ENCODE results near the gene AGFG1. TPM values are rescaled to one million over a fixed set of nuclear protein-coding genes. Genes with fewer than 3 reads are reported as not detected.

The AGFG1 gene
- total and polyA plus RNA-seq, 9 donors = 32.7 to 51.9 (median 46.7) TPM

DNA sequence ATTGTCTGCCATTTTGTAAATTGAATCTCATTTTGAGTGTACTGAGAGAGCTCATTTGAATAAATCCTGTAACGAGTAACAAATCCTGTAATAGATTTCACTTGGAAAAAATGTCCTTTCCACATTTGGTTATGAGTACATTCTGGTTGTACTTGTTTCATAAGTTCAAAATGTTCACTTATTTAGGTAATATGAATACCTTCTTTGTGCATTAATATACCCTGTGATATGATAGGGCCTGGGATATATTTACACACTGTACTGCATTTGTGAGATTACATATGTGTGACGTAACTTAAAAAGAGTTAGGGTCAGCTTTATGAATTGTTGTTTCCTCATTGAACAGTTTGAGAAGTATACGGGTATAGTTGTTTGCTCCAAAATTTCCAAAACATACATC, 16.1 kb downstream of the AGFG1 start:
- Histone ChIP-seq H3K9me3 (replicated peaks; ENCODE audit: control insufficient read depth, low read depth, low read length) (peaks cover 9% of the 10 kb centered on the region), H3K4me1 (ENCODE audit: control insufficient read depth, insufficient read depth, low read length) (no peaks in the 10 kb centered on the region), H3K36me3 (ENCODE audit: control insufficient read depth, insufficient read depth, low read length) (no peaks in the 10 kb centered on the region), H3K4me3 (ENCODE audit: low read length) (no peak overlapping the region), H3K27me3 (ENCODE audit: control insufficient read depth, insufficient read depth, low read length) (no peaks in the 10 kb centered on the region), H3K27ac (ENCODE audit: low read length) (no peak overlapping the region)
- DNase-seq = no peak
- no CpG with 5 or more reads among the region's 3 CpGs for WGBS (ENCODE audit: insufficient coverage)

DNA sequence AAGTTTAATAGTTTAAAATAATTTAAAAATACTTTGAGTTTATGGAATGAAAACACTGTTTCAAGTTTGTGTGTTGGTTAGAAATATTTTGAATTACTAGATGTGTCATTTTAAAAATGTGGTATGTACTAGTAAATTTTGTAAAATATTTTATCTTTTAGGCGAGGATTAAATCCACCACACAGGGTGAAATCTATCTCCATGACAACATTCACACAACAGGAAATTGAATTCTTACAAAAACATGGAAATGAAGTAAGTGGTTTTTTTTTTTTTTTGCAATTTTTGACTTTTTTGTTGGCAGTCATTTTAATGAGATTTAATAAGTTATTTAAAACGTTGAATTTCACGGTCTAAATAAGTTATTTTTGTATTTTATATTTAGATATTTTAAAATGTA, 19.4 kb downstream of the AGFG1 start:
- H3K27ac ChIP-seq (ENCODE audit: low read length) = no peak overlapping the region
- whole genome bisulfite sequencing (ENCODE audit: insufficient coverage) = no CpG with 5 or more reads among the region's 3 CpGs
- H3K9me3 ChIP-seq (replicated peaks; ENCODE audit: control insufficient read depth, low read depth, low read length) = no peaks in the 10 kb centered on the region
- no peak for DNase-seq
- H3K27me3 ChIP-seq (ENCODE audit: control insufficient read depth, insufficient read depth, low read length) = no peaks in the 10 kb centered on the region
- H3K36me3 ChIP-seq (ENCODE audit: control insufficient read depth, insufficient read depth, low read length) = no peaks in the 10 kb centered on the region
- no peak overlapping the region for H3K4me3 ChIP-seq (ENCODE audit: low read length)
- no peaks in the 10 kb centered on the region for H3K4me1 ChIP-seq (ENCODE audit: control insufficient read depth, insufficient read depth, low read length)

GRCh38 chr2:227493524-227493923, 21.6 kb downstream of the AGFG1 start:
- no peak overlapping the region for H3K27ac ChIP-seq (ENCODE audit: low read length)
- WGBS (ENCODE audit: insufficient coverage) = no CpG with 5 or more reads among the region's 2 CpGs
- H3K36me3 ChIP-seq (ENCODE audit: control insufficient read depth, insufficient read depth, low read length) = no peaks in the 10 kb centered on the region
- H3K4me3 ChIP-seq (ENCODE audit: low read length) = no peak overlapping the region
- no peak for DNase-seq
- H3K27me3 ChIP-seq (ENCODE audit: control insufficient read depth, insufficient read depth, low read length) = no peaks in the 10 kb centered on the region
- no peaks in the 10 kb centered on the region for H3K4me1 ChIP-seq (ENCODE audit: control insufficient read depth, insufficient read depth, low read length)
- H3K9me3 ChIP-seq (replicated peaks; ENCODE audit: control insufficient read depth, low read depth, low read length) = no peaks in the 10 kb centered on the region

GRCh38 chr2:227497158-227497557, 25.2 kb downstream of the AGFG1 start:
- H3K4me1 ChIP-seq (ENCODE audit: control insufficient read depth, insufficient read depth, low read length) = no peaks in the 10 kb centered on the region
- peaks cover 4% of the 10 kb centered on the region for H3K36me3 ChIP-seq (ENCODE audit: control insufficient read depth, insufficient read depth, low read length)
- H3K4me3 ChIP-seq (ENCODE audit: low read length) = no peak overlapping the region
- no peak overlapping the region for H3K27ac ChIP-seq (ENCODE audit: low read length)
- WGBS (ENCODE audit: insufficient coverage) = no CpG with 5 or more reads among the region's 2 CpGs
- no peak for DNase-seq
- H3K9me3 ChIP-seq (replicated peaks; ENCODE audit: control insufficient read depth, low read depth, low read length) = no peaks in the 10 kb centered on the region
- no peaks in the 10 kb centered on the region for H3K27me3 ChIP-seq (ENCODE audit: control insufficient read depth, insufficient read depth, low read length)

GRCh38 chr2:227499627-227500300, 27.8 kb downstream of the AGFG1 start:
- no peak for DNase-seq
- 94% methylated on average over 6 of the region's 6 CpGs for WGBS (ENCODE audit: insufficient coverage)
- Histone ChIP-seq H3K36me3 (ENCODE audit: control insufficient read depth, insufficient read depth, low read length) (peaks cover 4% of the 10 kb centered on the region), H3K4me3 (ENCODE audit: low read length) (no peak overlapping the region), H3K4me1 (ENCODE audit: control insufficient read depth, insufficient read depth, low read length) (no peaks in the 10 kb centered on the region), H3K27me3 (ENCODE audit: control insufficient read depth, insufficient read depth, low read length) (no peaks in the 10 kb centered on the region), H3K27ac (ENCODE audit: low read length) (no peak overlapping the region), H3K9me3 (replicated peaks; ENCODE audit: control insufficient read depth, low read depth, low read length) (no peaks in the 10 kb centered on the region)

DNA sequence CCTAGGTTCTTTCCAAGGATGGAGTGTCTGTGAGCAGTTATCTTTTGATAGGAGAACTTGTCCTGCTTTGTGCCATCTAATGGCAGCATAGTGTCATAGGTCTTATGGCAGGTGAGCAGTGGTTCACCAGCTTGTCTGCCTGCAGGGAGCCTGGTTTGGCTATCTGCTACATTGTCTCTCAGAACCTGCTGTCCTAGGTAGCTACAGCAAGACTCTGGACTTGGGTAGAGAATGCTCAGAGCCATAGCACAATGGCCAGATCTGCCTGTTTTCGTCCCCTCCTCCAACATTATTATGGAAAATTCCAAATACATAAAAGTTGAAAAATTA, 28.3 kb downstream of the AGFG1 start:
- H3K9me3 ChIP-seq (replicated peaks; ENCODE audit: control insufficient read depth, low read depth, low read length) = no peaks in the 10 kb centered on the region
- H3K4me1 ChIP-seq (ENCODE audit: control insufficient read depth, insufficient read depth, low read length) = no peaks in the 10 kb centered on the region
- peaks cover 4% of the 10 kb centered on the region for H3K36me3 ChIP-seq (ENCODE audit: control insufficient read depth, insufficient read depth, low read length)
- WGBS (ENCODE audit: insufficient coverage) = no CpG with 5 or more reads among the region's 1 CpG
- DNase-seq = no peak
- H3K27me3 ChIP-seq (ENCODE audit: control insufficient read depth, insufficient read depth, low read length) = no peaks in the 10 kb centered on the region
- no peak overlapping the region for H3K4me3 ChIP-seq (ENCODE audit: low read length)
- no peak overlapping the region for H3K27ac ChIP-seq (ENCODE audit: low read length)

DNA sequence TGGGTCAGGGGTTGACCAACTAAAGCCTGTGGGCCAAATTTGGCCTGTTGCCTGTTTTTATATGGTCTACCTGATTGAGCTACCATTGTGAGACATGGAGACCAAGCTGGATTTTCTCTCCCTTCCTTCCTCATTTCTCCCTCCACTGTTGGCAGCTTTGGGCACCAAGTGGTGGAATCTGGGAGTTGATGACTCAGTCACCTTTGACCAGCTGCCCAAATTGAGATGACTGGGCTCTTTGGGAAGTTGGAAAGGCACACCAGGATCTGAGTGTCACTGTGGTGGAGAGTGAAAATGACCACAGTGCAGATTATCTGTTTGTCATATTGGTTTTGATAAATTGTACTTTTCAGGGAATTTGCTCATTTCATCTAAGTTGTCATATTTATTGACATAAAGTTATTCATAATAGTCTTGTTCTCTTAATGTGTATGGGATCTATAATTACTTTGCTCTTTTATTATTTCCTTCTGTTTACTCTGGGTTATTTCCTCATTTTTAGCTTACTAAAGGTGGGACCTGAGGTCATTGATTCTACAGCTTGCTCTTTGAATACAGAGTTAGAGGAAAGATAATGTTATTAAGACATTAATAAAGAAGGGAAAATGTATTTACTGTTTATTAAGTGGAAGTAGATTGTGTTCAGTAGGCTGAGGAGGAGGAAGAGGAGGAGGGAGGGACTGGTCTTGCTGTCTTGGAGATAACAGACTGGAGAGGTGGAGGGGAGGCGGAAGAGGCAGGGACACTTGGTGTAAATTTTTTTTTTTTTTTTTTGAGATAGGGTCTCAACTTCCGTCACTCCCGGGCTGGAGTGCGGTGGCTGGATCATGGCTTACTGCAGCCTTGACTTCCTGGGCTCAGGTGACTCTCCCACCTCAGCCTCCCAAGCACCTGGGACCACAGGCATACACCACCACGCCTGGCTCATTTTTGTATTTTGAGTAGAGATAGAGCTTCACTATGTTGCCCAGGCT, 31.8 kb downstream of the AGFG1 start:
- peak; percentile 7 for DNase-seq
- Histone ChIP-seq H3K27ac (ENCODE audit: low read length) (no peak overlapping the region), H3K4me3 (ENCODE audit: low read length) (no peak overlapping the region), H3K27me3 (ENCODE audit: control insufficient read depth, insufficient read depth, low read length) (no peaks in the 10 kb centered on the region), H3K36me3 (ENCODE audit: control insufficient read depth, insufficient read depth, low read length) (peaks cover 4% of the 10 kb centered on the region), H3K9me3 (replicated peaks; ENCODE audit: control insufficient read depth, low read depth, low read length) (no peaks in the 10 kb centered on the region), H3K4me1 (ENCODE audit: control insufficient read depth, insufficient read depth, low read length) (no peaks in the 10 kb centered on the region)
- WGBS (ENCODE audit: insufficient coverage) = no CpG with 5 or more reads among the region's 5 CpGs

- no peak for DNase-seq
- Histone ChIP-seq H3K4me1 (ENCODE audit: control insufficient read depth, insufficient read depth, low read length) (no peaks in the 10 kb centered on the region), H3K27ac (ENCODE audit: low read length) (no peak overlapping the region), H3K9me3 (replicated peaks; ENCODE audit: control insufficient read depth, low read depth, low read length) (no peaks in the 10 kb centered on the region), H3K27me3 (ENCODE audit: control insufficient read depth, insufficient read depth, low read length) (no peaks in the 10 kb centered on the region), H3K4me3 (ENCODE audit: low read length) (no peak overlapping the region), H3K36me3 (ENCODE audit: control insufficient read depth, insufficient read depth, low read length) (peaks cover 1% of the 10 kb centered on the region)
- no CpG with 5 or more reads among the region's 3 CpGs for WGBS (ENCODE audit: insufficient coverage)
These were observed 32.7 kb downstream of the AGFG1 start for GRCh38 chr2:227504700-227505099.

- Histone ChIP-seq H3K9me3 (replicated peaks; ENCODE audit: control insufficient read depth, low read depth, low read length) (no peaks in the 10 kb centered on the region), H3K36me3 (ENCODE audit: control insufficient read depth, insufficient read depth, low read length) (no peaks in the 10 kb centered on the region), H3K27me3 (ENCODE audit: control insufficient read depth, insufficient read depth, low read length) (no peaks in the 10 kb centered on the region), H3K27ac (ENCODE audit: low read length) (no peak overlapping the region), H3K4me3 (ENCODE audit: low read length) (no peak overlapping the region), H3K4me1 (ENCODE audit: control insufficient read depth, insufficient read depth, low read length) (no peaks in the 10 kb centered on the region)
- no peak for DNase-seq
- WGBS (ENCODE audit: insufficient coverage) = 71% methylated on average over 1 of the region's 1 CpG
These were observed 34.5 kb downstream of the AGFG1 start for GRCh38 chr2:227506456-227506855.

GRCh38 chr2:227507963-227508362, 36.0 kb downstream of the AGFG1 start:
- H3K27me3 ChIP-seq (ENCODE audit: control insufficient read depth, insufficient read depth, low read length) = no peaks in the 10 kb centered on the region
- H3K27ac ChIP-seq (ENCODE audit: low read length) = no peak overlapping the region
- H3K4me1 ChIP-seq (ENCODE audit: control insufficient read depth, insufficient read depth, low read length) = no peaks in the 10 kb centered on the region
- H3K36me3 ChIP-seq (ENCODE audit: control insufficient read depth, insufficient read depth, low read length) = no peaks in the 10 kb centered on the region
- DNase-seq = peak; percentile 4
- WGBS (ENCODE audit: insufficient coverage) = no CpG with 5 or more reads among the region's 2 CpGs
- no peaks in the 10 kb centered on the region for H3K9me3 ChIP-seq (replicated peaks; ENCODE audit: control insufficient read depth, low read depth, low read length)
- no peak overlapping the region for H3K4me3 ChIP-seq (ENCODE audit: low read length)
